ENCODE measurements around the gene RDH8.

RDH8 gene

GRCh38 chr19:10000171-10000826, 13.0 kb upstream of the RDH8 start:
- TF ChIP-seq L3MBTL2 (conservative IDR thresholded peaks at IDR 0.05) (no peak), ZNF384 (IDR thresholded peaks at IDR 0.05) (peak; percentile 99), SP1 (IDR thresholded peaks at IDR 0.05) (no peak)
- DNase-seq (ENCODE audit: extremely low spot score), result peak; percentile 88
- ChIA-PET POLR2A (interaction anchor here (1.0 kb wide), 1 partner anchor 64 kb away, joined by 3 read pairs; no protein-coding TSS in a partner anchor), CTCF (interaction anchor here (0.6 to 2.6 kb wide), 14 partner anchors 8 to 168 kb away, joined by 3 to 10 read pairs (median 4); partner anchors contain the start of gene COL5A3)

DNA sequence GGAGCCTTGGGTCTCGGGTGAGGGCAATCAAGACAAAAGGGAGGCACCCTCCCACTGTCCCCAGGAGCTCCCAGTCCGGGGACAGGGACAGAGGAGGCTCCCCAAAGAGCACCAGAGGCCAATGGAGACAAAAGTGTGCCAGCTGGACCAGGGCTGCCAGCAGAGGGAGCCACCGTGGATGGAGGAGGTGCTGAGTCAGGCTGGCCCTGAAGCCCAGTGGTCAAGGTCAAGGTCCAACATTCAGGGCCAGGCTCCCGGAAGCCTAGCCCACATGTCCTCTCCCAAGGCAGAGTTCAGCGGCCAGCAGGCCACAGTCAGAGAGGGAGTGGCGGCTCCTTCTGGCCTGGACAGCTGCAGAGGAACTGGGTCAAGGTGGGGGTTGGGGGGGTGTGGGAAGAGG, 11.4 kb upstream of the RDH8 start:
- ChIA-PET CTCF (interaction anchor here (0.8 to 2.6 kb wide), 5 partner anchors 14 to 209 kb away, joined by 3 to 10 read pairs (median 3); no protein-coding TSS in a partner anchor), POLR2A (no interaction called here)
- no peak for TF ChIP-seq TARDBP (IDR thresholded peaks at IDR 0.05)
- TF ChIP-seq FOXM1 (IDR thresholded peaks at IDR 0.05; ENCODE audit: borderline replicate concordance), result no peak
- TF ChIP-seq FOXA1 (IDR thresholded peaks at IDR 0.05), result no peak
- no peak for TF ChIP-seq BHLHE40 (IDR thresholded peaks at IDR 0.05; ENCODE audit: borderline replicate concordance)
- TF ChIP-seq HDGF (IDR thresholded peaks at IDR 0.05; ENCODE audit: borderline replicate concordance), result no peak
- no peak for TF ChIP-seq FOXK2 (IDR thresholded peaks at IDR 0.05)
- no peak for TF ChIP-seq CTBP1 (IDR thresholded peaks at IDR 0.05; ENCODE audit: borderline replicate concordance)
- TF ChIP-seq ZNF384 (IDR thresholded peaks at IDR 0.05), result no peak
- TF ChIP-seq L3MBTL2 (conservative IDR thresholded peaks at IDR 0.05), result no peak
- TF ChIP-seq SP1 (IDR thresholded peaks at IDR 0.05), result no peak
- TF ChIP-seq LEF1 (IDR thresholded peaks at IDR 0.05; ENCODE audit: borderline replicate concordance), result no peak
- TF ChIP-seq, protein P1, sequence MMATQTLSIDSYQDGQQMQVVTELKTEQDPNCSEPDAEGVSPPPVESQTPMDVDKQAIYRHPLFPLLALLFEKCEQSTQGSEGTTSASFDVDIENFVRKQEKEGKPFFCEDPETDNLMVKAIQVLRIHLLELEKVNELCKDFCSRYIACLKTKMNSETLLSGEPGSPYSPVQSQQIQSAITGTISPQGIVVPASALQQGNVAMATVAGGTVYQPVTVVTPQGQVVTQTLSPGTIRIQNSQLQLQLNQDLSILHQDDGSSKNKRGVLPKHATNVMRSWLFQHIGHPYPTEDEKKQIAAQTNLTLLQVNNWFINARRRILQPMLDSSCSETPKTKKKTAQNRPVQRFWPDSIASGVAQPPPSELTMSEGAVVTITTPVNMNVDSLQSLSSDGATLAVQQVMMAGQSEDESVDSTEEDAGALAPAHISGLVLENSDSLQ (IDR thresholded peaks at IDR 0.05), result no peak
- TF ChIP-seq NFRKB (IDR thresholded peaks at IDR 0.05), result no peak
- TF ChIP-seq ARNT (IDR thresholded peaks at IDR 0.05), result no peak
- TF ChIP-seq ELF4 (IDR thresholded peaks at IDR 0.05), result no peak
- no peak for TF ChIP-seq SUZ12 (IDR thresholded peaks at IDR 0.05)
- DNase-seq (ENCODE audit: extremely low spot score), result peak; percentile 32

- DNase-seq (ENCODE audit: extremely low spot score), result no peak
- TF ChIP-seq HDGF (IDR thresholded peaks at IDR 0.05; ENCODE audit: borderline replicate concordance) (no peak), NFRKB (IDR thresholded peaks at IDR 0.05) (no peak), BHLHE40 (IDR thresholded peaks at IDR 0.05; ENCODE audit: borderline replicate concordance) (no peak), ARNT (IDR thresholded peaks at IDR 0.05) (no peak), SP1 (IDR thresholded peaks at IDR 0.05) (no peak), ELF4 (IDR thresholded peaks at IDR 0.05) (no peak), SUZ12 (IDR thresholded peaks at IDR 0.05) (no peak), CTBP1 (IDR thresholded peaks at IDR 0.05; ENCODE audit: borderline replicate concordance) (no peak), LEF1 (IDR thresholded peaks at IDR 0.05; ENCODE audit: borderline replicate concordance) (no peak), TARDBP (IDR thresholded peaks at IDR 0.05) (no peak), FOXK2 (IDR thresholded peaks at IDR 0.05) (no peak), FOXA1 (IDR thresholded peaks at IDR 0.05) (no peak), FOXM1 (IDR thresholded peaks at IDR 0.05; ENCODE audit: borderline replicate concordance) (no peak), L3MBTL2 (conservative IDR thresholded peaks at IDR 0.05) (no peak)
- ChIA-PET CTCF (no interaction called here), POLR2A (no interaction called here)
These were observed 10.0 kb upstream of the RDH8 start for GRCh38 chr19:10003271-10003670.

DNA sequence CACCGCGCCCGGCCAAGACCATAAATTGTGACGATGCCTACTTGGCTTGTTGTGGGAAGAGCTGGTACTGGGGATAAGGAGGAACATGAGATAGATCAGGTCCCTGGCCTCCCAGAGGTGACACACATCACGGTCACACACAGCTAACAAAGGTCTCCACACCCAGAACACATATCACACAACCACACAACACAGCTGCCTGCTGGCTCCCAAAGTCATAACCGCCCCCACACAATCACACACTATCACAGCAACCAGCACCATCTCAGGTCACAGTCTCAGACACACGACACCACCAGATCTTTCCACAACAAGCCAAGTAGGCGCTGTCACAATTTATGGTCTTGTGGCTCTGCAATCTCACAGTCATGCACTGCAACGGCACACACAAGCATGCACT, 8.7 kb upstream of the RDH8 start:
- ChIA-PET POLR2A (no interaction called here), CTCF (no interaction called here)
- DNase-seq (ENCODE audit: extremely low spot score), result no peak
- TF ChIP-seq FOXK2 (IDR thresholded peaks at IDR 0.05), result no peak

DNA sequence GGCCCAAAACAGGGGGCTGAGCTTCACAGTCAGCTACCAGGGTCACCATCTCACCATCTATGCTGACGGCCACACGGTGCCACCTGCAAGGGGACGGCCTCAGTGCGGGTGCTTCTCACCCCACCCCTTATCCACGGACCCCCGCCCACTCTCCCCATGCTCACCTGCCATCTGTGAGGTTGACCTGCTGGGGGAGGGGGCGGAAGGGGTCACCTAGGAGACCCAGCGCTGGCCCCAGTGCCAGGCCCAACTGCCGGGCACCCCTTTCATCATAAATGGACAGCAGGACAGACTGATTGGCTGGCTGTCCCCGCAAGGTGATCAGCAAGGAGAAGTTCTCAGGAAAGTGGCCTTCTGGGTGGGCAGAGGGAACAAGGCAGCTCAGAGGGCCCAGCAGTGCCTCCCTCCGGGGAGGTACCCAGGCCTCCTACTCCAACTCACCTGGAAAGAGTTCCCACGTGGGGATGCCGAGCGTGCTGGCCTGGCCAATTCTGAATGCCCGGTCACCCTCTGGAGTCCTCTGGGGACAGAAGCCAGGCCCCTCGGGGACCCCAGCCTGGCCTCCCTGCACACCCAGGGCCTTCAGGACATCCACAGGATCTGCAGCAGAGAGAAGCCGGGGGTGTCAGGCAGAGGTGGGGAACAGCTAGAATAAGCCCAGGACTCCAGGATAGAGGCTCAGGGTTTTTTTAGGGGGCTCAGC, 7.5 kb upstream of the RDH8 start:
- no peak for DNase-seq (ENCODE audit: extremely low spot score)
- ChIA-PET POLR2A (no interaction called here), CTCF (interaction anchor here (1.0 kb wide), 1 partner anchor 22 kb away, joined by 4 read pairs; no protein-coding TSS in a partner anchor)
- TF ChIP-seq FOXK2 (IDR thresholded peaks at IDR 0.05) (no peak), FOXM1 (IDR thresholded peaks at IDR 0.05; ENCODE audit: borderline replicate concordance) (no peak), SP1 (IDR thresholded peaks at IDR 0.05) (no peak)

DNA sequence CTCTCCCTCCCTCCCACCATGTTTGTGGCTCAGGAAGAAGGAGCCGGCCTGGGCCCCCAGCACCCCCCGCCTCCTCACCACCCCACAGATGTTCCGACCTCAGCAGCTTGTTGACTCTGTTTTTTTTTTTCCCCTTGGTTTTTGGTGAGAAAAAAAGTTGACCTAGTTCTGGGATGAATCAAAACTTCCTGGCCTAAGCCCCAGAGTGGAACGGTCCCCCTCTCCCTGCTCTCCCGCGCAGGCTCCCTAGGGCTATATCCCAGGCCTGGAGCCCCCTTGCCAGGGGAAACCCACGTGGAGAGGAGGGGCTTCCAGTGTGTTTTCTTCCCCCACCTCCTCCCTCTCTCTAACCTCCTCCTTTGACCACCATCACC, 7.0 kb upstream of the RDH8 start:
- TF ChIP-seq ARNT (IDR thresholded peaks at IDR 0.05), result no peak
- TF ChIP-seq CTBP1 (IDR thresholded peaks at IDR 0.05; ENCODE audit: borderline replicate concordance), result no peak
- TF ChIP-seq BHLHE40 (IDR thresholded peaks at IDR 0.05; ENCODE audit: borderline replicate concordance), result no peak
- no peak for TF ChIP-seq NFRKB (IDR thresholded peaks at IDR 0.05)
- no peak for TF ChIP-seq LEF1 (IDR thresholded peaks at IDR 0.05; ENCODE audit: borderline replicate concordance)
- TF ChIP-seq, protein P1 (IDR thresholded peaks at IDR 0.05), result no peak
- no peak for TF ChIP-seq L3MBTL2 (conservative IDR thresholded peaks at IDR 0.05)
- TF ChIP-seq SUZ12 (IDR thresholded peaks at IDR 0.05), result no peak
- no peak for TF ChIP-seq FOXA1 (IDR thresholded peaks at IDR 0.05)
- TF ChIP-seq TARDBP (IDR thresholded peaks at IDR 0.05), result no peak
- TF ChIP-seq ELF4 (IDR thresholded peaks at IDR 0.05), result no peak
- no peak for TF ChIP-seq FOXK2 (IDR thresholded peaks at IDR 0.05)
- no peak for TF ChIP-seq FOXM1 (IDR thresholded peaks at IDR 0.05; ENCODE audit: borderline replicate concordance)
- no peak for TF ChIP-seq ZNF384 (IDR thresholded peaks at IDR 0.05)
- TF ChIP-seq SP1 (IDR thresholded peaks at IDR 0.05), result no peak
- no peak for TF ChIP-seq HDGF (IDR thresholded peaks at IDR 0.05; ENCODE audit: borderline replicate concordance)
- ChIA-PET POLR2A (no interaction called here), CTCF (no interaction called here)
- DNase-seq (ENCODE audit: extremely low spot score), result no peak

All from HEK293T (cell line).